ENCODE results near the gene GJA9.

GJA9 gene

GRCh38 chr1:38829368-38829767 lies 52.0 kb downstream of the GJA9 start:
- DNase-seq = no peak

- no peak for DNase-seq
These were observed 54.1 kb downstream of the GJA9 start for GRCh38 chr1:38827318-38827717.

- no peak for DNase-seq
These were observed 54.5 kb downstream of the GJA9 start for GRCh38 chr1:38826886-38827285.

- no peak for DNase-seq
These were observed 55.1 kb downstream of the GJA9 start for GRCh38 chr1:38826262-38826661.

All from MV-4-11 (cell line).